ENCODE results near the gene KIF18B.

DNA sequence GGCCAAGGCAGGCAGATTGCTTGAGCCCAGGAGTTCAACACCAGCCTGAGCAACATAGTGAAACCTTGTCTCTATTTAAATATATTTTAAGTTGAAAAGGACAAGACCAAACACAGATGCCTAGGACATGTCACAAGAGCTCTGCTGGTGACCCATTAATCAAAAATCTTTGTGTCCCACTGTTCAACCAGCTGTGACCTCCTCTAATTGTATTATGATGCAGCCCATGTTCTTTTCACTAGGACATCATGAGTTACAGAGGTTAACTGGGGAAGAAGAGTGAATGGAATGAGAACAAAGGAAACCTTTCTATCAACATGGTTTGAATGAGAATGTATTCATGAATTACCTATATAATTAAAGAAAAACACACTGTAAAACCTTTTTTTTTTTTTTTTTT is 55.3 kb downstream of the KIF18B start:
- TF ChIP-seq, protein P1, sequence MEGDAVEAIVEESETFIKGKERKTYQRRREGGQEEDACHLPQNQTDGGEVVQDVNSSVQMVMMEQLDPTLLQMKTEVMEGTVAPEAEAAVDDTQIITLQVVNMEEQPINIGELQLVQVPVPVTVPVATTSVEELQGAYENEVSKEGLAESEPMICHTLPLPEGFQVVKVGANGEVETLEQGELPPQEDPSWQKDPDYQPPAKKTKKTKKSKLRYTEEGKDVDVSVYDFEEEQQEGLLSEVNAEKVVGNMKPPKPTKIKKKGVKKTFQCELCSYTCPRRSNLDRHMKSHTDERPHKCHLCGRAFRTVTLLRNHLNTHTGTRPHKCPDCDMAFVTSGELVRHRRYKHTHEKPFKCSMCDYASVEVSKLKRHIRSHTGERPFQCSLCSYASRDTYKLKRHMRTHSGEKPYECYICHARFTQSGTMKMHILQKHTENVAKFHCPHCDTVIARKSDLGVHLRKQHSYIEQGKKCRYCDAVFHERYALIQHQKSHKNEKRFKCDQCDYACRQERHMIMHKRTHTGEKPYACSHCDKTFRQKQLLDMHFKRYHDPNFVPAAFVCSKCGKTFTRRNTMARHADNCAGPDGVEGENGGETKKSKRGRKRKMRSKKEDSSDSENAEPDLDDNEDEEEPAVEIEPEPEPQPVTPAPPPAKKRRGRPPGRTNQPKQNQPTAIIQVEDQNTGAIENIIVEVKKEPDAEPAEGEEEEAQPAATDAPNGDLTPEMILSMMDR (IDR thresholded peaks at IDR 0.05; ENCODE audit: control extremely low read depth in 1 of 3, insufficient read depth in 1 of 3, low read depth in 1 of 3, low read length in 3 of 3) = no peak
- TF ChIP-seq POLR2AphosphoS5 (IDR thresholded peaks at IDR 0.05; ENCODE audit: low read depth, low read length) = no peak
- no peak for TF ChIP-seq CEBPB (IDR thresholded peaks at IDR 0.05; ENCODE audit: low read depth, low read length)
